Activated CD4-positive, CD25-positive, alpha-beta regulatory T cell treated with anti-CD3 and anti-CD28 coated beads, Interleukin-2, amount 50 U/mL, for 16 hours (primary cell): ENCODE measurements around the gene SEPTIN3.

Source experiments
- DNase-seq: peaks from one replicate; pipeline ENCODE4 v3.0.0-alpha.2; 2020; ENCODE audit warnings: low read depth, low spot score

Gene SEPTIN3, protein sequence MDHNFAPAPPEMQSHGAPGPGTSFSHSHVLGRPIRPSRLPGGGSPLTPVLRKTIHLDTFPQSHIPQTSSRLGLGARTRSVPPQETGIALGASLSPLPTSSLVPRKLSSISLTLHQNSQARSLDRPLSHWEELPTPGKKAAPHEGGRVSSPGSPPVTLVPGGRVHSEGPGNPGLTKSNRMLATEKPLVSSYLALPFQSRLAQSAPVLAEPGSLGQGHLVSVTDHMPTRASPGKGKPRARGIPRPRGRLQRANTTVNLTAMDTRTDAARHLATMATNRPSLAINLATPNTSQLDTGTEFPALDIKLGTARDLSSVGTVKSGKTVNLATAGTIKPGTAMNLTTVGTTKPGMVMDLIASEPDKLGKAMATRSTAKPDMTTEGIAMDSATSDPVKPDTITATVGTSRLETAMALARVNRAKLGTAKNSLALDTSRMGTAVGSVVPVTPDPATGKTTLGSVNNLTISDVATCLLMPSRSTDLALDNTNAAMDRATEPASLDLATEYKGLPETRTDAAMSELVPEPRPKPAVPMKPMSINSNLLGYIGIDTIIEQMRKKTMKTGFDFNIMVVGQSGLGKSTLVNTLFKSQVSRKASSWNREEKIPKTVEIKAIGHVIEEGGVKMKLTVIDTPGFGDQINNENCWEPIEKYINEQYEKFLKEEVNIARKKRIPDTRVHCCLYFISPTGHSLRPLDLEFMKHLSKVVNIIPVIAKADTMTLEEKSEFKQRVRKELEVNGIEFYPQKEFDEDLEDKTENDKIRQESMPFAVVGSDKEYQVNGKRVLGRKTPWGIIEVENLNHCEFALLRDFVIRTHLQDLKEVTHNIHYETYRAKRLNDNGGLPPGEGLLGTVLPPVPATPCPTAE

DNA sequence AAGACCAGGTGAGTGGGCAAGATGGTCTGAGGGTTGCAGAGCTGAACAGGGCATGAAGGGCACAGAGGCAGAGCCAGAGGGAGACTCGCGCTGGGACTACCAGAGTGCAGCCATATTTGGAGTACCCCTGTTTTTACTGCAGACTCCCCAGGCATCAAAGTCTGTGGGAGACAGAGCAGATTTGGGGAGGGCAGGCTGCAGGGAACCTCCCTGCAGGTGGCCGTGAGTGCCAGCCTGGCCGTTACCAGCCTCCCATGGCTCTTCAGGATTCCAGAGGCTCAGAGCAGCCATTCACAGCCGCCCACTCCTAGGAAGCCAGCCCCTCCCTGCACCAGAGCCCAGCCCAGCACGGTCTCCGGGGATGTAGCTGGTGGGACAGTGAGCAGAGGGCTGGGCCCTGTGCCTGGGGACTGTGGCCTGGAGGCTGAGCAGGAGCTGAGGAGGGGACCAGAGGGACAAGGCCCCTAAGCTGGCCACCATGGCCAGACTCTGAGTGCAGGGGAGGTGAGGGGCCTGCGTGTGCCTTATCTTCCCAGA lies at the start of gene SEPTIN3:
SEPTIN3 (plus strand) TSS at position 334 of the 537 bp plus-strand sequence. CDS start 2,050 bp downstream, outside the sequence.
- DNase-seq = no peak

DNA sequence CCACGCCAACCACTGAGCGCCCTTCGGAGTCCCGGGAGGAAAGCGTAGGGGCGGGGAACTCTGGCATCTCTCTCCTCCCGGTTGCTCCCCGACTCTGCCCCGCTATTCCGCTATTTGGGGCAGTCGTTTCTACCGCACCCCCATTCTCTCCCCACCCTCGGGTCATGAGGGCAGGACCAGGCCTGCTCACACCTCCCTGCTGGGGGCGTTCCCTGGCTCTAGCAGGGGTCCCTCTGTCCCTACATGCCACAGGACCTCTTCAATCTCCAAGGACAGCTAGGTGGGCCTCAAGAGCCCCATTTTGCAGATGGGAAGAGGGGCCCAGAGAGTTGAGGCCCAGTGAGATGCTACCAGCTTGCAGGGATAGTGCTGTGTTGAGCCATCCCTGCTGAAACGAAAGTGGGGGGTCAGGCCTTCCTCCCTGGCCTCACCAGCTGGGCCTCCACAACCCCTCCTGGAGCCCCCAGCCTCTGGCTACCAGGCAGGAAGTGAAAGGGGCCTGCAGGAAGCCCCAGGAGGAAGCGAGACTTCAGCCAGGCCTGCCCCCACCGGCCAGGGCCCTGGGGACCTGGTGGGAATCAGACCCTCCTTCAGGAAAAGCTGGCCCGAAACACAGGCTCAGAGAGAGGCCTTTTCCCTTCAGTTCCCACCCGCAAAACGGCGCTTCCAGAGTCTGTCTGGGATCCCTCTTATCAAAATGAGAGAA lies 48.8 kb upstream of the SEPTIN3 start:
- DNase-seq = no peak

DNA sequence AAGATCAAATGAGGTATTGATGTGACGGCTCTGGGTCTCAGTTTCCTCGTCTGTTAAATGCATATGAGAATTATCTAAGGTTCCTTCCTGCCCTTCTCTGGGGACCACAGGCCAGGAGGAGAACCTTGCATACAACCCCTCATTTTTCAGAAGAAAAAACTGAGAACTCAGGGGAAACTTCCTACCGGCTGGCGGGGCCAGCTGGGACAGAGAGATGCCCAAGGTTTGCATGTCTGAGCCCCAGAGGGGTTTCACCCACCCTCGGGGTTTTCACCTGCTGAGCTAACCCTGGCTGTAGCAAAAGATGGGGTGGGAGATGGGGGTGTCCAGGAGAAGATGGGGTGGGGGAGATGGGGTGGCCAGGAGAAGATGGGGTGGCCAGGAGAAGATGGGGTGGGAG lies 46.9 kb upstream of the SEPTIN3 start:
- DNase-seq = no peak

DNA sequence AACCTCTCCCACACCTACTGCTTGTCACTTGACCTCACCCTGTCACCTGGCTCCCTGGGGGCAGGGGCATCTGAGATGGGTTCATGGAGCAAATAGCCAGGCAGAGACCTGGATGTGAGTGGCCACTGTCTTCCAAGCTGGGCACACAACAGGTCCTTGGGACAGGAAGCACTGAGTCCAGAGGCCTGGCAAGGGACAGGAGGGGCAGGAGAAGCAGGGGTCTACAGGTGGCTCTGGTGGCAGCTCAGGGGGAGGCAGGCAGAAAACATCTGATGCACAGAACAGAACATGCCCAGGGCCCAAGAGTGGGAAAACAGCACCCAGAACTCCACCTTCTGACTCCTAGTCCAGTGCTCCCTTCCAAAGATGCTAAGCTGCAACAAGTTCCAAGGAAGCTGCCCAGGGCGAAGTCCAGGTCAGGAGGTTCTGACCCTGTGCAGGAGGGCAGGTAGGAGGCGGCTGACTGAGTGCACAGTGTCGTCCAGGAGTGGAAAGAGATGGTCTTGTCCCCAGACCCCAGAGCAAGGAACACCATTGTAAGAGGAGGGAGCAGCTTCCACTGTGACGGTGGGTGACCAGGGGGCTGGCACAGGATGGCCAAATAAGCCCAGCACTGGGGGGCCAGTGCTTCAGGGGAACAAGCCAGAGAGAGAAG lies 46.2 kb upstream of the SEPTIN3 start:
- no peak for DNase-seq

DNA sequence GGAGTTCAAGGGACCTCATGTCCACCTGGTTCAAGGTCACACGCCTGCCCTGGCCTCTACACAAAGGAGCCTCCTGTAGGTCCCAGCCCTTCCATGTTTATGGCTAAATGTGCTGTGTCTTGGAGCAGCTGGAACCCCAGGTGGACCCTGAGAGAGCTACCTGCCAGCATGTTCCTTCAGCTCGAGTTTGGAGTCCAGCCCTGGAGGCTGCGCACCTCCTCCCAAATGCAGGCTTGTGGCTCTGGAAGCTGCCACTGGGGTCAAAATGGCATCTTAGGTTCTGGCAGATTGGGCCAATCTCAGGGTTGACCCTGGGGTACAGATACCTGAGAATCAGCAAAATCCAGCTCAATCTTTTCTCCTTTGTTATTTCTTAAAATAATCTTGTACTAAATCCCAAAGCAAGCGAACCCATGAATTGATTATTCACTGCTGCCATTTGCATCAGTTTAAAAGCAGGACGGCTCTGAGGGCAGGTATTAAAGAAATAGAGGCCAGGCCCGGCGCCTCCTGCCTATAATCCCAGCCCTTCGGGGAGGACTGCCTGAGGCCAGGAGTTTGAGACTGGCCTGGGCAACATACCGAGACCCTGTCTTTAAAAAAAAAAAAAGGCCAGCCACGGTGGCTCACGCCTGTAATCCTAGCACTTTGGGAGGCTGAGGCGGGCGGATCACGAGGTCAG lies 45.5 kb upstream of the SEPTIN3 start:
- no peak for DNase-seq

DNA sequence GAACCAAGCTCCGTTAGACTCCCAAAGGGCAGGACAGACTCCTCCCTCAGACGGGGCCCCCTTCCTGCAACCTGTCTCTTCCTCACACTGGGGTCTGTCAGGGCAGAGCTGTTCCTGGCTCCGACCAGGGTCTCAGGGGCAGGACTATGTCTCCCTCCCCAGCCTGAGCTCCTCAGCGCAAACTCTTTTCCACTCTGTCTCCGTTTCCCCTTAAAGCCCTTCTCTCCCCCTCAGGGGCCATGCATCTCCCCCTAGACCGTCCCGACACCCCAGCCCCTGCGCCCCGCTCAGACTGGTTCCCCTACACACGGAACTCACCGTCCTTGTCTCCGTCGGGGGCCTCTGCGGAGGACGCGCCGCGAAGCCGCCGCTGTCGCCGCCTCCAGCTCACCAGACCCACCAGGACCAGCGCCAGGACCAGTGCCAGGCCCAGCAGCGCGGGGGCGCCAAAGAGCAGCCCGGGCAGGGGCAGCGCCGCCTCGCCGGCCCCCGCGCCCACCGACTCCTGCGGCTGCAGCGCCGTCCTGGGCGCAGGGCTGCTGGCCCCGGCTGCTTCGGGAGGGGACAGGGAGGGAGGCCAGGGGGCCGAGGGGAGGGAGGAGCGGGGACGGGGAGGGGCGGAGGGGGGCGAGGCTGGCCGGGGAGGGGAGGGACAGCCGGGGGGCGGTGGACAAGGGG lies 43.3 kb upstream of the SEPTIN3 start:
- peak; percentile 39 for DNase-seq

DNA sequence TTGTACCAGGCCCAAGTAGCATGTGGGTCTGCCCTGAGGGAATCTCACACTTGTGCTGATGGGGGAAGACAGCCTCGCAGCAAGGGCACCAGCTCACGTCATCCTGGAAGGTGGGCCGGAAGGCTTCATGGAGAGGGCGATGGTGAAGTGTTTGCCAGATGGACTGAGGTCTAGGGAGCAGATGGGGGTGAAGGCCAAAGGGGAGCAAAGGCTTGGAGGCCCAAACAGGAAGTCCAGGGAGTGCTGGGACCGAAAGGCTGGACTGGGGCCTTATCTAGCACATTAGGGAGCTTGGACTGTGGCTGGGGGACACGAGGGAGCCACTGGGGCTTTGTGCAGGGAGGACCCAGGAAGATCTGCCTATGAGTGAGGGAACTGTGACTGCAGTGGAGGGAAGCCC lies 41.4 kb upstream of the SEPTIN3 start:
- DNase-seq = no peak

DNA sequence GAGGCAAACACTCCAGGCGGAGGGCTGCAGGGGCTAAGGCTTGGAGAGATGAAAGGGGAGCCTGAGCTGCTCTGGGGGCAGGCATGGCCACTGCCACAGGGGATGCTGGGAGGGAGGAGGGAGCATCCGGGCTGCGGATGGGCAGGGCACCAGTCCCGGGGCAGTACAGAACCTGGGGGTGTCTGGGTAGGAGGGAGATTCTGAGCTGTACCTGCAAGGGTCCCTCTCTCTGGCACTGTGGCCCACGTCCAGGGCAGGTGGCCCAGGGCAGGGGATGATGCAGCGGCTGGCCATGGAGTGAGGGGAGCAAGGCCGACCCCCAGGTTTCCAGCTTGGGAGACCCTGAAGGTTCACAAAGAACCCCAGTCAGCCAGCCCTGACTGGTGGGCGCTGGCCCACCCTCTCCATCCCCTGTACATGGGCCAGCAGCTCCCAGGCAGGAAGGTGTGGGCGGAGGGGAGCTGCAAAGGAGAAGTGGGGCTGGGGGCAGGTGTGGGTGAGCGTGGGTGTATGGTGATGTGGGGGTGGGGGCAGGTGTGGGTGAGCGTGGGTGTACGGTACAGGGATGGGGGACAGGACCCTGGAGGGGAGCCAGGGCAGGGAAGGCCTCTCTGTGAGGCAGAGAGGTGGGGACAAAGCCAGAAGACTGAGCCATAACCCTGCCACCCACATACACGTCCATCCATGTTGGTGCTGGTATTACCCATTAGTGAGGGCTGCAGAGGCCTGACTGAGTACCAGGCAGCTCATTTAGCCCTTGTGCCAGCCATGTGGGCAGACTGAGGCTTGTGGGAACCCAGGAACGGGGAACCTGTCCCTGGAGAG lies 40.4 kb upstream of the SEPTIN3 start:
- no peak for DNase-seq

DNA sequence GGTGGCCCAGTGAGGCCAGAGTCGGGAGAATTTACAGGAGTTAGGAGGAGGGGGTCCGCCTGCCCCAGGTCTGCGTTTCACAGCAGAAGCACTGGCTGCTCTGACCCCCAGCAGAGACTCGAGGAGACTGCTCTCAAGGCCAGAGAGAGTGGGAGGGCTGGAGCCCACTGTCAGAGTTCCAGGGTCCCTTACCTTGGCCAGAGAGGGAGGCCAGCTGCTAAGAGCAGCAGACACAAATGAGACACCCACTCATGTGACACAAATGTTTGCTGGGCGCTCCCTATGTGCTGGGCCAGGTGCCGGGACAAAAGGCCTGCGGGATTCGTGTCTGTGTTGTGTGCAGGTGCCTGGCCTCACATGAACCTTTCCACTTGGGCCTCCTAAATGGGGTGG lies 39.8 kb upstream of the SEPTIN3 start:
- no peak for DNase-seq

DNA sequence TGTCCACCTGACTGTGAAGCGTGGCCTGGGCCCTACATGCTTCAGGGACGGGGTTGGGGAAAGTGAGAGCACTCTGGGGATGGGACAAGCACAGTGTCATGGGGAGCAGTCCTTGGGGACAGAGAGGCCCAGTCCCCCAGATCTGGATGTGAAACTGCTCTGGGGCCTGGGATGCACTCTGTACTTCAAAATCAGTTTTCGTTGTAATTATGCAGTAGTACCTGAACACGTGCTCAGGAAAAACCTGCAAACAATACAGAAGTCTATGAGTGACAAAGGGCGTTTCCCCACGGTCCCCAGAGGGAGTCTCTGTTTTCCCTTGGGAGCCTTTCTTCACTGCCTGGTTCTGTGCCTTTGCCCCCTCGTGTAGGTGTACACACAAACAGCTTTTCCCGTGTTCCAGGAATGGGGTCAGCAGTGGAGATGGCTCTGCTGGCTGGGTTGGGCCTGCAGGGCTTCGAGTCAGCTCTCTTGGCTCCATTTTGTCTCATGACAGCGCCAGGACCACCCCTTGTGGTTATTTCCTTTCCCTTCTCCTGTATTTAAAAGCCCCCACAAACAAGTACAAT lies 37.5 kb upstream of the SEPTIN3 start:
- no peak for DNase-seq

DNA sequence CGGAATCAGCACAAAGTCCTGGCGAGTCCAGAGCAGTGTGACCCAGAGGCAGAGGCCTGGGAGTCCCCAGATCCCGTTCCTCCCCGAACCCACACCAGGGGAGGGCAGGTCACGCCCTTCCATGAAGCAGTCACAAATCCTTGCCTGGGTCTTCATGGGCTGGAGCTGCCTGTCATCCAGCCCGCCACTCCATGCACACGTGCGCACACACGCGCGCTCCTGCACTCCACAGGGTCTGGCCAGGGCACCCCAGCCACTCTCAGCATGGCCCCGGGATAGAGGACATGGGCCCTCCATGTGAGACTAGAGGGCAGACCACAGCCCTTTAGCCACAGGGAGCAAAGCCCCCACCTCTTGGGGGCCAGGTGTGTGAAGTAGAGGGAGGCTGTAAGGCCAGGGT lies 36.9 kb upstream of the SEPTIN3 start:
- no peak for DNase-seq

DNA sequence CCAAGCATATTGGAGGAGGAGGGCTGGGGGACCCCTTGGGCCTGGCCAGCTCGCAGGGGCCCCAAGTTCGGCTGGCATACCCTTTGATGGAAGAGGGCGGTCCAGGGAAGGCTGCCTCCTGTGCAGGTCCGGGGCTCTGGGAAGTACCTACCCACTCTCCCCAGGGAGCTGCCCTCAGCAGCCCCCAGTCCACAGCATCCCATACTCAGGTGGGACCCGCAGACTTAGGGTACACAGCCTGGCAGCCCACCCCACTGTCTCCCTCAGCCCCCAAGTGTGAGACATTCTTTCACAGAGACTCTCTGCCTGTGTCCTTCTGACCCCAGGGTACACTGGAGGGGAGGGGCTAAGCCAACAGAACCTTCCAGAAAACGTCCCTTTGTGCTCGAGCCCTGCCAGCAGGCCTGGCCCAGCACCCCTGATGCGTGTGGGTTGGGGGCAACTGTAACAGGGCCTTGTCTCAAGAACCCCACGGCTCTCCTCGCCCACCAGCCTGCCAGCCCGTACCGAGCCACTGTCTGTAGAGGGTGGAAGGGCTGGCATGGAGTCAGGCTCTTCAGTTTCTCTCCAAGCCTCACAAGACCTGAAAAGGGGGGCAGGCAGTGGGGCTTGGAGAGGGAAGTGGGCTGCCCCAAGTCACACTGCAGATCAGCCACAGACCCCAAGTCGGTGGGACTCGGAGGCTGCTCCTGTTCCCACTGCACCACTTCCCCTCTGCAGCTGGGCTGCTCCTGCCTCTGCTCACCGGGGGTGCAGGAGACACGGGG lies 35.6 kb upstream of the SEPTIN3 start:
- no peak for DNase-seq

DNA sequence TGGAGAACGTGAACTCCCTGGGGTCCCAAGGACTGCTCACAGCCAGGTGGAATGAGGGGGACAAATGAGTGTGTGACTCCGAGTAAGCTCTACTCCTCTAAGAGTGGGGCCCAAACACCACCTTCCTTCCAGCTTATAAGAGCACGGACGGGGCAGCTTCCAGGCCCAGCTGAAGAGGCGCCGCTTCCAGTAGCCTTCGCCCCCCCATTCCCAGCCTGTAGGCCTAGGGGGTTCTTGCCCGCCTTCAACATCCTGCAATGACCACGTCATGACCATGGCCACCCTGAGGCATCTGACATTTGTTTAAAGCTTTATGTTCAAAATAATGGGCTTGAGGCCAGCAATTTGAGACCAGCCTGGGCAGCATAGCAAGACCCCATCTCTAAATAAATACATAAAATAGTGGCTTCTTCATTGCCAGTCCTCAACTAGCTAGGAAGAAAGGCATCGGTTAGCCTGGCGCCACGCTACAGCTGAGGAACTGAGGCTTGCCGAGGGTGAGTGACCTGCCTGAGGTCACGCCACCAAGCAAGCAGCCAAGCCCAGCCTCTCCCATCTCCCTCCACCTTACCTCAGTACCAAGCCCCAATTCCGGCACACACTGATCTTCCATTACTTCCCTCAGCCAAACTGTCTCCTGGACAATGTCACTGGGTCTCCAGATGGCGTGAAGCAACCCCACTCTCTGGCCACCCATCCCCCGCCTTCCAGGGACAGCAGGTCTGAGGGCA lies 34.8 kb upstream of the SEPTIN3 start:
- DNase-seq = no peak

DNA sequence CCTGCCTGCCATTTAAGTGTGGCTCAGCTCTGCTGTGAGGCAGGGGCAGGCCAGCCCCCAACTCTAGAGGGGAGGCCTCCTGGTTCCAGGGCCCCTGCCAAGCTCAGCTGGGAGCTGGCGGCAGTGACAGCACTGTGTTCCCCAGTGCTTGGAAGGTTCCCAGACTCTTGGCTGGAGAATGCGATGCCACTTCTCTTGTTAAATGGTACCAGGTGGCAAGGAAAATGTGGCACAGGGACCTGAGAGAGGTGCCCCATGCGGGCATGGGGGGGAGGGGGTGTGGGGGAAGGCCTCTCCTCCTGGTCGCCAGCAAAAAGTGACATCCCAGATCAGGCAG lies 34.3 kb upstream of the SEPTIN3 start:
- DNase-seq = no peak

DNA sequence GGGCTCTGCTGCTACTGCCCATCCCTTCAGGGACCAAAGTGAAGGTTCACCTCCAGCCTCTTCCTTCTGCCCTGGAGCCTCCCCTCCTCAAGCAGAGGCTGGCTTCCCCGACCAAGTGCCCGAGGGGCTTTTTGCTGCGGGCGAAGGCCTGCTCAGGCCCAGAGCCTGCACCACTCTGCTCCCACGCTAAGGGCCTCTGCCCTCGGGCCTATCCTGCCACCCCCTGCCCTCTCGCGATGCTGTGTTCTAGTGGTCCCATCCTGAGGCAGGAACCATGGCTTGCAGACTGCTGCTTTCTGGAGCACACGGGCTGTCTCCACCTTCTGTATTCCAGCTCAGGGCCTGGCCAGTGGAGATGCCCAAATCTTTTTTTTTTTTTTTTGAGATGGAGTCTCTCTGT lies 33.7 kb upstream of the SEPTIN3 start:
- DNase-seq = no peak

DNA sequence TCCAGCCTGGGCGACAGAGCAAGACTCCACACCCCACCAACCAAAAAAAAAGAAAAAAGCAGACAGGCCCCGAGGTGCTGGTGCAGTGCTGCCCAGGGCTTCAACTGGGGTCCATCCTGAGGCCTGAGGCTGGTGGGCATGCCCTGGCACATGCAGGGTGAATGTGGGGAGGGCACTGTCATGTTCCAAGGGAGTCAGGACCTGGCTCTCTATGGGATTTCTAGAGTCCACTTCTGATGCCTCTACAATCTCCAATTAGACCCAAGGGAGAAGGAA lies 32.4 kb upstream of the SEPTIN3 start:
- no peak for DNase-seq

DNA sequence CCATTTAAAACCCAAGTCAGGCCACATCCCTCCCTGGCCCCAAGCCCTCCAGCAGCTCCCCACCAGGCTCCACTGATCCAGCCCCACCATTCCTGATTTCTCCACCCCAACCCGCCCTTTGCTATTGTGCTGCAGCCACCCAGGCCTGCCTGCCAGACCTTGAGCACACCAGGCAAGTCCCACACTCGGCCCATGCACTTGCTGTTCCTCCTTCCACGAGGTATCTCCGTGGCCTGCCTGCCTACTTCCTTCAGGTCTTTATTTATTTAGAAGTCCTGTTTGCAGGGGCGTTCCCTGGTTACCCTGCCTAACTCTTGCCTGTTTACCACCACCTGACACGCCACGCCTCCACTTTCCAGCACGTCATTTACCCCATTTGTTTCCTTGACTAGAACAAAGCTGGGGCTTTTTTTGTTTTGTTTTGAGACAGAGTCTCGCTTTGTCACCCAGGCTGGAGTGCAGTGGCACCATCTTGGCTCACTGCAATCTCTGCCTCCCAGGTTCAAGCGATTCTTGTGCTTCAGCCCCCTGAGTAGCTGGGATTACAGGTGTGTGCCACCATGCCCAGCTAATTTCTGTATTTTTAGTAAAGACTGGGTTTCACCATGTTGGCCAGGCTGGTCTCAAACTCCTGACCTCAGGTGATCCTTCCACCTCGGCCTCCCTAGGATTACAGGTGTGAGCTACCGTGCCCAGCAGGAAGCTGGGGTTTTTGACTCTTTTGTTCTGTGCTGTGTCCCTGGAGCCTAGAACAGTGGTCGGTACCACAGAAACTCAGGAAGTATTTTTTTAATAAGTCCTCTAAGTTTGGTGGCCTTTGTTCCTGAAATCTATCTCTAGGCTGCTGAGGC lies 29.0 kb upstream of the SEPTIN3 start:
- DNase-seq = peak; percentile 93
